ENCODE measurements around the gene WDR35.
"Not testable (repeated sequence)": the region's sequence is repeated elsewhere in the genome, so short reads cannot be mapped to it uniquely, and the experiment has no call there.

Gene WDR35

GRCh38 chr2:19937004-19937403, 52.9 kb downstream of the WDR35 start:
- no peak for DNase-seq (ENCODE audit: low spot score)

GRCh38 chr2:19936203-19936602, 53.7 kb downstream of the WDR35 start:
- no peak for DNase-seq (ENCODE audit: low spot score)

DNA sequence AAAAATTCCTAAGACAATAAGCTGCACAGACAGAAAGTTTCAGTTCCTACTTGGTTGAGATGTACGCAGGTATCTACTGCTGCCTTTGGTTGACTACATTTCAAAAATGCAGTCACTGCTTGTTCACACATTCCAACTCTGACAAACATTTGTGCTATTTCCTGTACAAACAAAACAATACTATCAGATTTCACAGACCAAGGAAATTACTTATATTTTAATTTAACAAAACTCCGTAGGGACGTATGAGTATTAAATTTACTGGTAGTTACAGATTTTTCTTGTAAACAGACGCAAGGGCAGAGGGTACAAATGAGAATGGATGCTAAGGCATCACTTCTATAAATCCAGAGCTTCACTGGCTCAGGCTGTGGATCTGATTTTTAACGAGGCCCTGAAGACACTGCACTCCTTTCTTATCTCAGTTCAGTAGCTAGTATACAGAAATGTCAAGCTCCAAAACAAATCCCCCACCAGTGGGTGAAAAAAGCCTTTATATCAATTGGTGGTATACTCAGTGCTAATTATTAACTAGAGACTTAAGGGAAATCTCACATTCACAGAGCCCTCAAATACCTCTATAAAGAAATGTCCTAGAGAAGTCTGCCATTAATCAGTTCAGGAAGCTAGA, 56.4 kb downstream of the WDR35 start:
- no peak for DNase-seq (ENCODE audit: low spot score)

- no peak for DNase-seq (ENCODE audit: low spot score)
Measured at GRCh38 chr2:19932928-19933327, 57.0 kb downstream of the WDR35 start.

- DNase-seq (ENCODE audit: low spot score): no peak
Measured at GRCh38 chr2:19929226-19929625, 60.7 kb downstream of the WDR35 start.

- DNase-seq (ENCODE audit: low spot score): not testable (repeated sequence)
Measured at GRCh38 chr2:19927816-19928215, 62.1 kb downstream of the WDR35 start.

DNA sequence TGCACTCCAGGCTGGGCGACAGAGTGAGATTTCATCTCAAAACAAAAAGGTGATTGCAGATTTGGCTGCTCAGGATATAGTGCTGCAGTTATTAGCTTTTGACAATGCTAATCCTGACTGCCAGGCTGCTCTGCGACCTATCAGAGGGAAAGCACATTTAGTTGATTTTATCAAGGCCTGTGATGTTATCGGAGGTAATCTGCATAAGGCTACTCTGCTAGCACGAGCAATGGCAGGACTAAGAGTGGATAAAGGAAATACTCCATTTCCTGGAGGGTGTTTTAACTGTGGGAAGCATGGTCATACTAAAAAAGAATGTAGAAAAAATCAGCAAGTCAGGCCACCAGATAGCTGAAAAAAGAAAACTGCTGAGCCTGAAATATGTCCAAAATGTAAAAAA, 65.4 kb downstream of the WDR35 start:
- DNase-seq (ENCODE audit: low spot score): not testable (repeated sequence)

DNA sequence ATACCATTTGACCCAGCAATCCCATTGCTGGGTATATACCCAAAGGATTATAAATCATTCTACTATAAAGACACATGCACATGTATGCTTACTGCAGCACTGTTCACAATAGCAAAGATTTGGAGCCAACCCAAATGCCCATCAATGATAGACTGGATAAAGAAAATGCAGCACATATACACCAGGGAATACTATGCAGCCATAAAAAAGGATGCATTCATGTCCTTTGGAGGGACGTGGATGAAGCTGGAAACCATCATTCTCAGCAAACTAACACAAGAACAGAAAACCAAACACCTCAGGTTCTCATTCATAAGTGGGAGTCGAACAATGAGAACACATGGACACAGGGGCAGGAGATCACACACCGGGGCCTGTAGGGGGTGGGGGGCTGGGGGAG, 67.7 kb downstream of the WDR35 start:
- not testable (repeated sequence) for DNase-seq (ENCODE audit: low spot score)

GRCh38 chr2:19916385-19916950, 73.4 kb downstream of the WDR35 start:
- peak; percentile 14 for DNase-seq (ENCODE audit: low spot score)

- DNase-seq (ENCODE audit: low spot score): no peak
Measured at GRCh38 chr2:19914266-19914975, 75.5 kb downstream of the WDR35 start.

DNA sequence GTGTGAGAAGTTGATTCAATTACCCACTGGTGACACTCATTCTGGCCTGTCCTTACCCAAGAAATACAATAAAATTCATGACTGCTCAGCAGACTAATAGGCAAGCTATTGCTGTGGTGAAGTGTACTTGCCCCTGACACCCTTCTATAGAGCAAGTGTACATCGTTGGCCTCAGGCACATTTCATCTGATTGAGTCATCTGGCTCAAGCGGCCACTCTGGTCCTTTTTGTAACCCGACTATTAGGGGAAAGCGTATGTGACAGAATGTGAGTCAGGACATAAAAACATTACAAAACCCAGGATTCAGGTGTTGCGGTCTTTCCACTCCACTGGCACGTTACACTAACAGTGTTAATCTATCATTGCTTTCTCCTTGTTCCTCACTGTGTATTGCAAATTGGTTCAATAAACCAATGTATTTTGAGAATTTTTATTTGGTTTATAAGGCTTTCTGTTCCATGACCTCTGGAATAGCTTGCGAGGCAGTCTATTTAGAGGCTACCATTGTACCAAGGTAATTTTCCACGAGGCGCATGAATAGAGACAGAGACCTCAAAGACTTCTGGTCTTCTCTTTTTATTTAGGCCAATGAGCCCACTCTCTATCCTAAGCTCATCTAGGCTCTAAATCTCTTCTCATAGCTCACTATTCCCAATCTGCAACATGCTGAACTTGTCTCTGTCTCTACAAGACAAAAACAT, 77.9 kb downstream of the WDR35 start:
- DNase-seq (ENCODE audit: low spot score): no peak

DNA sequence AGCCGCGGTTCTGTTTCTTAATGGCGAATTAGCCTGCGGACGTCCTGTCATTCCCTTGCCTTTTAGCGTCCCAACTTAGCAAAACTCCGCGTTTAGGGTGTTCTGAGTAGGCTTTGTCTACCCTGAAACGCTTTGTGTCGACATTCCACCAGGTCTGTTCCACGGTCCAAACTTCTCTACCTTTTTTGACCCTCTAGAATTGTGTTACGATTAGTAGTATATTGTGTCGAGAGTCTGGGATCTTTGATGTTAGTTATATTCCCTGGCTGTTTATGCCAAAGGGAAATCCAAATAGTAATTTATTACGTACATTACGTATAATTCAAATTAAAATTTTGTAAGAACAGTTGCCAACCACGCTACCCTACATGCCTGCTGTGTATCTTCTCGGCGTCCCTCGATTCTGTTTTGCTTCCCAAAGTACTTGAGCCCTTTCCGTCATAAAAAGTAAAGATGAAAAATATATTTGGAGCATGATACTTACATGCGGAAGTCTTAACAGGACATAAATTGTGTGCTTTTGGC, 87.6 kb downstream of the WDR35 start:
- DNase-seq (ENCODE audit: low spot score): peak; percentile 40

DNA sequence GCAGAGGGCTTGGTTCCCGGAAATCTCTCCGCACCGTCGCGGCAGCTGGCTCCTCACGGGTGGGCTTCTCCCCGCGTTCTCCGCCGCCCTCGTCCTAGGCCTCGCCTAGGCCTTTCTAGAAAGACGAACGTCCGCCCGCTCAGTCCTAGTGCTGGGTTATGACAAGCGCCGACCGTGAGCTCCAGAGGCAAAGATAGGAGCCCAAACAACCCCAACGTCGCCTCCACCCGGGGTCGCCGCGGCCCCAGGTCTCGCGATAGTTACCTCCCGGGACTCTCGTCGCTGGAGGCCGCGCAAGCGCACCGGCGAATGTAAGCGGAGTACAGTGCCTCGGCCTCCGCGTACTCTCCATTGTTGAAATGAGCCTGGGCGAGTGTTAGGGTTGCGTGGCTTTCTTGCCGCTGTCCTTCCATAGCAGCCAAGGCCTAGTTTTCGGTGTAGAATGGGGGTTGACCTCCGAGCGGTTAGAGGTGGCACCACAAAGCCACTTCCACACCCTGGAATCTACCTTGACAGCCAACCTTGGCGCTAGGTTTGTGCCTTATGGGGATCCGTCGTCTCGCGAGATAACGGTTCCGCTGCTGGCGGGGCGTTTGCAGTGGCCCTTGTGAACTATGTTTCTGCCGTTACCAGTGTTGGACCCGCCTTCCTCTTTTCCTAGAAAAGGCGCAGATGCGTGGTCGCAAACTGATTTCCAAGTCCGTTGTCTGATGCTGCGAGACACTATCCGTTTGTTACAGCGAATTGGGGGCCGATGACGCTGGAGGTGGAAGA, 88.3 kb downstream of the WDR35 start, which contains the start of gene TTC32:
Gene TTC32, minus strand, starts transcription at position 542 of the 774 bp plus-strand sequence. Its CDS starts 129 bp downstream, at position 413.
- peak; percentile 94 for DNase-seq (ENCODE audit: low spot score)

DNA sequence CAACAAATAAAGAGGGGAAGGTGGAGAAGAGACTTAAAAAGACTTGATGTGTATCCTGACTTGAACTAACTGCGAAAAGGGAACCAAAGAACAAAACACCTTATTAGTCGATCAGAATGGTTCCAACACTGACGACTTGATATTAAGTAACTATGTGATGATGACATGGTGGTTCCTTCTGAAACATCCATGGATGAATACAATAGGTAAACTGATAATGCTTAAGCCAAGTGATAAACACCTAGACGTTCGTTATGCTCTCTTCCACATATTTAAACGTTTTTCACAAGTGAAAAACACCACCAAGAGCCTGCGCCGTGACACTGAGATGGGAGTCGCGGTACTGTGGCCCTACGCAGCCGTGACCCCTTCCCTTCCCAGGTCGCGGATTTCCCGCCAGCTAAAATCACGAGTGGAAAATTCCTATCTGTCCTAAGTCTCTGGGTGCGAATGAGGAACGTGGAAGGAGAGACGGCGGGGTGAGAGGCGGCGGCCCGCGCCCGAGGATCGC, 88.9 kb downstream of the WDR35 start:
- peak; percentile 38 for DNase-seq (ENCODE audit: low spot score)

DNA sequence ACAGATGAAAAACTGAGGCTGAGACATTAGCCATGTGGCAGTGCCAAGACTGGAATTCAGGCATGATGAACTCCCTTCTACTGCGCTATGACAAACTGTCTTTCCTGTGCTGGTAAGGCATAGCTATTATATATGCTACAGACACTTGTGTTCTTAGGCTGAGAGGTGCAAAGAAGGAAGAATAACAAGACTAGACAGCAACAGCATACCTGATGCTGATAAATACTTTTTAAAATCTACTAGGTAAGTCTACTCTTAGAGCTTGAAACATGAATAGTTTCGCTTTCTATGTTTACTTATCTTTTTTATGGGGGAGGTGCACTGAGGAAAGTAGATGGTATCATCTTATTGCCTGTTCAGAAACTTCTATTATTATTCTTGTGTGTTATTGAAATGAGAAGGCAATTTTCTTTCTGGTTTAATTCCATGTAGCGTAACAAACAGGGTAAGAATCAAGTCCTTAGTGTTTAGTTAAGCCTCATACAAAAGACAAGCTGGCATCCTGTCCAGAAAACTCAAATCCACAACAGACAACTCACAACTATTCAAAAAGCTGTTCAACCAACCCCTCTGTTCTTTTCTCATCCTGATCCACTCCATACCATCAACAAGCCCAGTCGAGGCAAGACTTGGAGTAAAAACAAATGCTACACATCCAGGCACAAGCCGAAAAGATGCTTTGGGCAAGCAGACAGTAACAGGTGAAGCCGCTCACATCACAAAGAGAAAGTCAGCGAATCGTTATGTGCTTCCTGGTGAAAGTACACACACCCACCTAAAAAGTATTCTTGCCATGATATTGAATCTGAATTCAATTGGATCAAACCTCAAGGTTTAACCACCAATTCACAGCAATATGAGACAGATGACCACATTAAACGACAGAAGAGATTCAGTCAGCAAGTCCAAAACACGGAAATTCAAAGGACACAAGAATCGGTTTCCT, 89.6 kb downstream of the WDR35 start:
- DNase-seq (ENCODE audit: low spot score): peak; percentile 36

GRCh38 chr2:19898592-19899329, 91.1 kb downstream of the WDR35 start:
- no peak for DNase-seq (ENCODE audit: low spot score)

- DNase-seq (ENCODE audit: low spot score): no peak
Measured at GRCh38 chr2:19897623-19898245, 92.2 kb downstream of the WDR35 start.

- DNase-seq (ENCODE audit: low spot score): peak; percentile 26
Measured at GRCh38 chr2:19895535-19895934, 94.4 kb downstream of the WDR35 start.

All from hematopoietic multipotent progenitor cell treated with erythropoietin and hydrocortisone succinate and interleukin-3 and kit ligand, for 15 days (in vitro differentiated cells).